Right renal cortex interstitium (tissue), 3 donors: ENCODE results near the gene UQCRC1. TPM values are rescaled to one million over a fixed set of nuclear protein-coding genes. Genes with fewer than 3 reads are reported as not detected.
"Not testable (repeated sequence)": the region's sequence is repeated elsewhere in the genome, so short reads cannot be mapped to it uniquely, and the experiment has no call there.

Experiments used
- DNase-seq, 3 donors: peaks; one replicate each; pipeline ENCODE4 v3.0.0-alpha.2; 2013; ENCODE audit warnings: low read depth in 3 of 3, low spot score in 2 of 3
- polyA plus RNA-seq, 3 donors: library from polyadenylated mRNA; unstranded; fragments of 120-200 nt; gene quantifications; one replicate each; pipeline ENCODE4 v1.2.1, GENCODE V29; 2013; ENCODE audit not compliant: insufficient read length in 3 of 3

UQCRC1 gene
- polyA plus RNA-seq, 3 donors: 294 to 321 (median 294) TPM

- peak; percentile 96 to 98 (median 96) for DNase-seq
These were observed 52.4 kb downstream of the UQCRC1 start, which contains the start of gene PFKFB4 for GRCh38 chr3:48556796-48557626. TSS of gene PFKFB4 (minus strand) at chr3:48556803. CDS start at chr3:48556777, 26 bp downstream.

GRCh38 chr3:48555949-48556795 is 53.3 kb downstream of the UQCRC1 start:
- no peak for DNase-seq

- no peak for DNase-seq
These were observed 54.1 kb downstream of the UQCRC1 start for GRCh38 chr3:48555231-48555948.

- no peak for DNase-seq
These were observed 55.3 kb downstream of the UQCRC1 start for GRCh38 chr3:48553886-48554845.

- DNase-seq: no peak
These were observed 56.1 kb downstream of the UQCRC1 start for GRCh38 chr3:48553361-48553760.

- no peak for DNase-seq
These were observed 57.1 kb downstream of the UQCRC1 start for GRCh38 chr3:48552111-48552951.

- not testable (repeated sequence) for DNase-seq
These were observed 57.8 kb downstream of the UQCRC1 start for GRCh38 chr3:48551651-48552050.

Other genes starting within 250 kb of the UQCRC1 start
- gene FBXW12, start 237.4 kb downstream of the UQCRC1 start, polyA plus RNA-seq: under 1 TPM; 0.33 to 0.50 (median 0.35) TPM
- 100 to 1,000 TPM; 140 to 172 (median 150) TPM for gene PLXNB1, start 179.6 kb downstream of the UQCRC1 start, polyA plus RNA-seq
- gene CCDC51, start 169.5 kb downstream of the UQCRC1 start, polyA plus RNA-seq: 10 to 100 TPM; 26.0 to 33.4 (median 27.2) TPM
- gene TMA7, start 169.4 kb downstream of the UQCRC1 start, polyA plus RNA-seq: 100 to 1,000 TPM; 284 to 297 (median 286) TPM
- gene ATRIP, start 162.9 kb downstream of the UQCRC1 start, polyA plus RNA-seq: 10 to 100 TPM; 13.1 to 13.7 (median 13.4) TPM
- gene SHISA5, start 105.5 kb downstream of the UQCRC1 start, polyA plus RNA-seq: 100 to 1,000 TPM in 2 of 3 donors, 10 to 100 TPM in 1; 95.0 to 104 (median 104) TPM
- 1 to 10 TPM; 3.9 to 4.4 (median 4.1) TPM for gene PFKFB4, start 52.8 kb downstream of the UQCRC1 start, polyA plus RNA-seq
- under 1 TPM; 0.19 to 0.25 (median 0.25) TPM for gene UCN2, start 45.9 kb downstream of the UQCRC1 start, polyA plus RNA-seq
- gene COL7A1, start 14.3 kb downstream of the UQCRC1 start, polyA plus RNA-seq: 10 to 100 TPM; 12.9 to 14.7 (median 14.2) TPM
- not detected for gene TMEM89, start 12.1 kb upstream of the UQCRC1 start, polyA plus RNA-seq
- gene SLC26A6, start 25.8 kb upstream of the UQCRC1 start, polyA plus RNA-seq: 10 to 100 TPM; 16.5 to 26.2 (median 18.4) TPM
- gene CELSR3, start 53.2 kb upstream of the UQCRC1 start, polyA plus RNA-seq: under 1 TPM; 0.74 to 0.81 (median 0.76) TPM
- 10 to 100 TPM; 13.6 to 18.8 (median 18.2) TPM for gene NCKIPSD, start 76.3 kb upstream of the UQCRC1 start, polyA plus RNA-seq
- gene IP6K2, start 107.6 kb upstream of the UQCRC1 start, polyA plus RNA-seq: 100 to 1,000 TPM; 195 to 214 (median 213) TPM
- gene PRKAR2A, start 238.2 kb upstream of the UQCRC1 start, polyA plus RNA-seq: 10 to 100 TPM; 43.9 to 53.6 (median 50.5) TPM